GM20431 (cell line): ENCODE data around the gene CPEB2.

Experiments
- in situ Hi-C: fragments of 300-500 bp; cut with MseI, MboI; formaldehyde crosslinking; loops from one replicate; pipeline ENCODE4 v1.15.0; 2020; ENCODE audit warnings: low sequenced_read_pairs; ENCODE audit not compliant: unreplicated experiment

Gene CPEB2

GRCh38 chr4:15109600-15109999 lies 107.3 kb downstream of the CPEB2 start:
- in situ Hi-C loops: no loop called here

GRCh38 chr4:15110120-15110571 lies 107.9 kb downstream of the CPEB2 start:
- in situ Hi-C loops: no loop called here

DNA sequence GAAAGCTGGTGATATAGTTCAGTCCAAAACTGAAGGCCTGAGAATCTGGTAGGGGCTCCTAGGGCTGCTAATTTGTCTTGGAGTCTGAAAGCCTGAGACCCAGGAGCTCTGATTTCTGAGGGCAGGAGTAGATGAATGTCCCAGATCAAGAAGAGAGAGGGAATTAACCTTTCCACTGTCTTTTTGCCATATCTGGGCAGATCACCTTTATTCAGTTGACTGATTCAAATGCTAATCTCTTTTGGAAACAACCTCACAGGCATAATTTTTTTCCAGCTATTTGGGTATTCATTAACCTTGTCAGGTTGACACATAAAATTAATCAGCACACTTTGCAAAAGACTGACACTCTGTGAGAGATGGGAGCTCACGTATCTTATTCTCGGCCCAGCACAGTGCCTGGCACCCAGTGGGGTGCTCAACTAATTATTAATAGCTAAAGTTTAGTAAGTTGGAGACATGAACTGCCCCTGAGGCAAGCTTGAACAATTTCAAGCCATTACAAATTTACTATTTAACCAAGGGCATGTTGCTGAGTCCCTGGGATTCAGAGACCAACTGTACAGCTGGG lies 114.3 kb downstream of the CPEB2 start:
- in situ Hi-C loops: no loop called here

DNA sequence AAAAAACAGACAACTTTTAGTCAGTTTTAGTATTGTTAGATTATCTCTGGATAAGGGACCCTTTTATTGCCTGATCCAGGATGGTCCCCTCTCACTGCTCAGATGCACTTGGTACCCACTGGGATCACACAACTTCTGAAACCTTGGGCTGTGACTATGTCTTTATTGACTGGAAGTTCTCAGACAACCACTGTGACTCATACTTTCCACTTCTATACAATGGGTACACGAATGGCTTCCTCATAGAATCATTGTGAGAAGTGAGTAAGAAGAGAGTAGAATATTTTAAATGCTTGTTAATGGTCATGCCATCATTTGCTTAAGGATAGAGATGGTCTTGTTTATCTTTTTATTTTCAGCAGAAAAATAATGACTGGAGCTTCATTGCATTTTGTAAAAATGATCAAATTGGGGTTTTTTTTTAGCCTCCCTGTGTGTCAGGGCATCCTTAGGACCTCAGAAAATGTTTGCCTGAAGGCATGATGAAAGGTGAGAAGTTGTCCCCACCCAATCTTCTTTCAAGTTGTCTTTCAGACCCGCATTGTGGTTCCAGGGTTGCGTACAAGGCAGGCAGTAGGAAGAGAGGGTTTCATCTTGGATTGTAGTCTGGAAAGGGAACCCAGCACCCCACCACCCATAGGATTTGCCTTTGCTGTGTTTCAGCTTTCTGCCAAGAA lies 115.1 kb downstream of the CPEB2 start:
- in situ Hi-C loops: no loop called here

DNA sequence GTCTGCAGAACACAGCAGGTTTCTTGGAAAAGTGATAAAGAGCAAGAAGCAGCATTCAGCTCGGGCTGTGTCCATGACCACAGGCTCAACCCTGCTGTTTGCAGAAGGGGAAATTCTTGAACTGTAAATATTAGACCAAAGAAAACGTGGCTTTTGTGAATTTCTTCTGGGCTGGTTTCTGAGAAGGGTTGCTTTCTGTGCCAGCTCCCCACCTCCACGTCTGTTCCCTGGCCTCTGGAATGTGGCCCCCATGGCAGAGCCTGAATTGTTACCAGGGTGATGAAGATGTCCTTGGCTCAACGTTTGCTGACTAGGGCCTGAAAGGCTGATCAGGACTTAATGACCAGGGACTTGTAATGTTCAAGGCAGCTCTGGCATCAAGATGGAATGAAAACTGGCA lies 116.0 kb downstream of the CPEB2 start:
- in situ Hi-C loops: no loop called here
